Ammon's horn (tissue), 1 donor: ENCODE data around the gene USH1G.

Source experiments
- DNase-seq: peaks from one replicate; pipeline ENCODE4 v3.0.0-alpha.2; 2016; ENCODE audit warnings: low spot score

The USH1G gene

GRCh38 chr17:74903671-74904070 lies 19.4 kb downstream of the USH1G start:
- no peak for DNase-seq

- DNase-seq: no peak
Observed at GRCh38 chr17:74903034-74903433, 20.0 kb downstream of the USH1G start.

GRCh38 chr17:74901353-74902135 lies 21.5 kb downstream of the USH1G start:
- no peak for DNase-seq

GRCh38 chr17:74900208-74900607 lies 22.8 kb downstream of the USH1G start:
- DNase-seq: no peak

- DNase-seq: no peak
Observed at GRCh38 chr17:74898376-74898946, 24.6 kb downstream of the USH1G start.

GRCh38 chr17:74893936-74894671 lies 29.0 kb downstream of the USH1G start:
- DNase-seq: no peak

- DNase-seq: no peak
Observed at GRCh38 chr17:74892974-74893911, 29.8 kb downstream of the USH1G start, which contains the start of gene FADS6. Gene FADS6 (minus strand): TSS chr17:74893633. CDS start chr17:74893595, 38 bp downstream.

- no peak for DNase-seq
Observed at GRCh38 chr17:74892013-74892841, 30.8 kb downstream of the USH1G start.

GRCh38 chr17:74890554-74890953 lies 32.5 kb downstream of the USH1G start:
- no peak for DNase-seq

- no peak for DNase-seq
Observed at GRCh38 chr17:74888469-74888868, 34.6 kb downstream of the USH1G start.

GRCh38 chr17:74883241-74883745 lies 39.8 kb downstream of the USH1G start:
- DNase-seq: no peak

- no peak for DNase-seq
Observed at GRCh38 chr17:74882517-74883240, 40.4 kb downstream of the USH1G start.

GRCh38 chr17:74881073-74881472 lies 42.0 kb downstream of the USH1G start:
- no peak for DNase-seq

- no peak for DNase-seq
Observed at GRCh38 chr17:74879308-74879707, 43.7 kb downstream of the USH1G start.

- DNase-seq: no peak
Observed at GRCh38 chr17:74878658-74879057, 44.4 kb downstream of the USH1G start.

- DNase-seq: no peak
Observed at GRCh38 chr17:74877592-74878548, 45.2 kb downstream of the USH1G start.

- no peak for DNase-seq
Observed at GRCh38 chr17:74875977-74876593, 47.0 kb downstream of the USH1G start.
